OCI-M2 (cell line): ENCODE data around the gene ACVR2A.

ENCODE experiments used
- DNase-seq: peaks from one replicate; lab custom pipeline; 2025; ENCODE audit not compliant: unreplicated experiment; lab: John Stamatoyannopoulos, UW

ACVR2A gene

DNA sequence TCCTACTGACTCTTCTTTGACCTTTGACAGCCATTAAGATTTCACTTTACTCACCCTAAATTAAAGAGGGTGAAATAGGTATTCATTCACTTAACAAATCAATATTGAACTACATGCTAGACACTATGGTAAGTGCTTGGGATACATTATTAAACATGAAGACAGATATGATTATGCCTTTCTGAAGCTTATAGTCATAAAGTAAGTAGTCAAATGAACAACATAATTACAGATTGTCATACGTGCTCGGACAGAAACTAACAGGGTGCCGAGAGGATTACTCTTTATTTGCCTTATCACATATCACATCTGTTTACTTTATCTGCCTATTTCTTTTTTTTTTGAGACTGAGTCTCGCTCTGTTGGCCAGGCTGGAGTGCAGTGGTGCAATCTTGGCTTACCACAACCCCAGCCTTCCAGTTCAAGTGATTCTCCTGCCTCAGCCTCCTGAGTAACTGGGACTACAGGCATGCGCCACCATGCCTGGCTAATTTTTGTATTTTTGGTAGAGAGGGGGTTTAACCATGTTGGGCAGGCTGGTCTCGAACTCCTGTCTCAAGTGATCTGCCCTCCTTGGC is 9.8 kb downstream of the ACVR2A start:
- DNase-seq: no peak

DNA sequence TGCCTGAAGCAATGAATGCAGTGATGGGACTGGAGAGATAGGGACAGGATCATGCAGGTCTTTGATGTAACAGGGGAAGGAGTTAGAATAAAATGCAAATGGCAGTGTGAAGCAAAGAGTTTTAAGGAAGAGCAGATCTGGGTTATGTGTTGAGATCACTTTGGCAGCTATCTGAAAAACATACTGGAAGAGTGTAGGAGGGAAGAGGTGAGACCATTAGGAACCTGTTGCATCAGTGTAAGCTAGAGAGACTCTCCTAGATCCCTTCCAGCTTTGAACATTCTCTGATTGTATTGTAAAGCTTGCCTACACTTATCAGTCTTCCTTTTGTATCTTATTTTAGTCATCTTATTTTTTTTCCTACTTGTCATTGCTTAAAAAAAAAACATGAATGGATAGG is 10.5 kb downstream of the ACVR2A start:
- no peak for DNase-seq

DNA sequence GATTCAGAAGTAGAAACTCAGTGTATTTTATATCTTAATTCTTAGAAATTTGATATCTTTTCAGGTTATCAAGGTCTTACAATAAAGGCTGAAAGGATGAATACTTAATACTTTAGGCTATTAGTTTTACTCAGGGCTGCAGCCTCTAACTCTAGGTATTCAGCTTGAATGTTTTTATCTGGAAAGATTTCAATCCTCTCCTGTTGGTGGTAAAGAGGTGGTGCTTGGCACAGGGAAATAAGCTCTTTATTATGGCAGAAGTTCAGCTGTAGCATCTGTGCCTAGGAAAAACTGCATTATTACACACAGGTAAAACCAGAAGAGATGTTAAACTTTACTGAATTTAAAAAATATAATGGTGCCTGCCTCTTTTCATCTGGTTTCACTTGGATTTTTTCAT is 11.1 kb downstream of the ACVR2A start:
- no peak for DNase-seq

DNA sequence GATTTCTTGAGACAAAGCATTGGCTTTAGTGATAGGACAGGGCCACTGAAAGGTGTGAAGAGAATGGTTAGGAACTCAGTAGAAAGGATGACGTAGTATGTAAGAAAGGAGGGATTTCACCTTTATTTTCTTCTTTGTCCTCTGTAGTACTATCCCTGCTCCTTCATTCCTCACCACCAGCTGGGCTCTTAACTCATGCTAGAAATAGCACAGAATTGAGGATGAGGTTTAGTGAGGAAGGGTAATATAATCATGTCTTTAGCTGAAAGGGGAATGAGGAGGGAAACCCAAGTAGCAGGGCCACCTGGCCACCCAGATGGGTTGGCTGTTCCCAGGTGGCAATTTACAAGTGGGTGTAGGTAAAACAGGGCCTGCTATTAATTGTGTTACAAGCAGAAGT is 15.2 kb downstream of the ACVR2A start:
- DNase-seq: no peak

DNA sequence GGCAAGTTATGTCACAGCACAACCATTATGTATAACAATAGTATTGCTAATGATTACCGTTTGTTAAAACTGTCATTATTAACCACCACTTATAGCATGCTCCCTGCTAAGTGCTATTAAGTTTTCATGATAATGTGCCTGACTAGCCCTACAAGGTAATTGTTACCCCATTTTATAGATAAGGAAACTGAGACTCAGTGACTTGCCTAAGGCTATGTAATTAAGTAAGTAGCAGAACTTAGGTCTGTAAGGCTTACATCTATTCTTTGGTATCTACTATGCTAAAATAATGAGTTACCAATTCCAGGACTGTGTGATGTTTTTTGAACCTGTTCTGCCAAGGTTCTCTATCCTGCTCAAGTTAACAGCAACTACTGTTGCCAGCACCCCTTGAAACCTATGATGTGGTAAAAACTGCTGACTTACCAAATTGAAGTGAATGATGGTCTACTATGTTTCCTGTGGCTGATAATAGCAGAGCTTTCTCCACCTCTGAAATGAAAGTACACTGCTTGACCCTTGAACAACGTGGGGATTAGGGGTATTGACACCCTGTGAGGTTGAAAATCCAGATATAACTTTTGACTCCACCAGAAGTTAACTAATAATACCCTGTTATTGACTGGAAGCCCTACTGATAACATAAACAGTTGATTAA is 18.2 kb downstream of the ACVR2A start:
- DNase-seq: no peak

DNA sequence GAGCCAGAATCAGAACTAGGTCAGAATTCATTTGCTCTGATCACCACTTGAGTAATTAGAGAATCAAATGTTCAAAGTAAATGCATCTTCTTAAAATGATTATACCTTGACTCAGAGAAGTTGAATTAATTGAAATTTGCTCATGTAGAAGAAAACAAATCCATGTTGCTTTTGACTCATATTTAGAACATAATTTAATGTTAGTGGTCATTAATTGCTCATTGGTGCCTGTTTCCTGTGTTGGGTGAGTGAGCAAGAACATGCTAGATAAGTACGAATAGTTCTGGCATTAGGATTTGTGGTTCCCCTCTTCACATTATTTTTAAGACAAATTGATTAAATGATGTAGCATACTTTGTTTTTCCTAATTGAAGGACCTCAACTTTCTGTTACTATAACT is 19.0 kb downstream of the ACVR2A start:
- no peak for DNase-seq

DNA sequence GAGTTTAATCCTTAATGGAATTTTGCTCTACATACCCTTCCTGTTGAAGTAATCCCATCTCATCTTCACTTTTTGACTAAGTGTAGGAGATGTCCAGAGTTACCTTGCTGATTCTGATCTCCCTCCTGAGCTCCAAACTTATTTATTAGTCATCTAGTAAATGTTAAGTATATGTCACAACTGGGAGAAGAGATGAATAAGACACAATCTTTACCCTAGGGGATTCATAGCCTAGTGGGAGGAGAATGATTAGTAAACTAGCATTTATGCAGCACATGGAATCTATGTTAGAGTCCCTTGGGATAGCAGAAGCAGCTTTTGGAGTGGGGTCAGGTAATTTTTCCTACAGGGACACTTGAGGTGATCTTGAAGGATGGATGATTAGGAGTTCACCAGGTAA is 20.7 kb downstream of the ACVR2A start:
- no peak for DNase-seq

DNA sequence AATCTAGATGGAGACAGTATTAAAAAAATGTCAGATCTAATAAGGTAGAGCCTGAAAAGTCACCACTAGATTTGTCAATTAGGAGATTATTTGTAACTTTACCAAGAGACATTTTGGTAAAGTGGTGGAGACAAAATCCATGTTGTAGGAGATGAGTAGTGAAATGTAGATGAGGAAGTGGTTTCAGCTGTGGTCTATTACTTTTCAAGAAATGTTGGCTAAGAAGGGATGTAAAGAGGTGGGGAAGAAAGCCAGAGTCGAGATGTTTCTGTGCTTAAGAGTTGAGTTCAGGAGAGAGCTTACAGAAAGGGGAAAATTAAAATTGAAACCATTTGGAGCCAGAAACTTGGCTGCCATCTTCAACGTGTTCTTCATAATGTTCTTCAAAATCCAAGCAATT is 22.2 kb downstream of the ACVR2A start:
- no peak for DNase-seq

DNA sequence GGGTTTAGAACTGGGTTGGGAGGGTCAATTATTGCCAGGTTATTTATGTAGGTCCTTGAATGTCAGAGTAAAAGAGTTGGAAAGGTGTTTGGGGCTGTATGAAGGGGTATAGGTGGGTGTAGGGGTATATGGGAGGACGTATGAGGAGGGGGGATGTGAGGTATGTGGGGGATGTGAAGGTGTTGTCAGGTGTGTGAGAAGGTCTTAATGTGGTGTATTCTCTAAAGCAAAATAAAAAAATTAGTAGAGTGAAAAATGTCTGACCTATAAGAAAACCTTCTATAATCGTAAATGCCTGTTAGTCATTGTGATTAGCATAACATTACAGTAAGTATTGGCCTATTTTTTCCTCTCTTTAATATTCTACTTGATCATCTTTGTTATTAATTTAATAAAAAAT is 25.1 kb downstream of the ACVR2A start:
- no peak for DNase-seq

DNA sequence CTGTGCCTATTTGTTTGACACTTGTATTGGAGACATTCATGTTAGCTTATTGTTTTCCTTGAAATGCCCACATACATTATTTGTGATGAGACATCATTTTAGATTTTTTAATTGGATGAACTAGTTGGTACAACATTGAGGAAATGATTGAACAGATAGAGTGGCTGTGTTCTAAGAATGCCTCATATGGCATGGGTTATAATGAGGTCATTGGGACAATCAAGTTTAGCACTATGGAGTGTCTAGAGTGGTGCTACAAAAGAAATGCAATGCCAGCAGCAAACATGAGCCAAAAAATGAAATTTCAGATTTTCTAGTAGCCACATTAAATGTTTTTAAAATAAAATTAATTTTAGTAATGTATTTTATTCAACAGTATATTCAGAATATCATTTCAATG is 28.1 kb downstream of the ACVR2A start:
- no peak for DNase-seq

DNA sequence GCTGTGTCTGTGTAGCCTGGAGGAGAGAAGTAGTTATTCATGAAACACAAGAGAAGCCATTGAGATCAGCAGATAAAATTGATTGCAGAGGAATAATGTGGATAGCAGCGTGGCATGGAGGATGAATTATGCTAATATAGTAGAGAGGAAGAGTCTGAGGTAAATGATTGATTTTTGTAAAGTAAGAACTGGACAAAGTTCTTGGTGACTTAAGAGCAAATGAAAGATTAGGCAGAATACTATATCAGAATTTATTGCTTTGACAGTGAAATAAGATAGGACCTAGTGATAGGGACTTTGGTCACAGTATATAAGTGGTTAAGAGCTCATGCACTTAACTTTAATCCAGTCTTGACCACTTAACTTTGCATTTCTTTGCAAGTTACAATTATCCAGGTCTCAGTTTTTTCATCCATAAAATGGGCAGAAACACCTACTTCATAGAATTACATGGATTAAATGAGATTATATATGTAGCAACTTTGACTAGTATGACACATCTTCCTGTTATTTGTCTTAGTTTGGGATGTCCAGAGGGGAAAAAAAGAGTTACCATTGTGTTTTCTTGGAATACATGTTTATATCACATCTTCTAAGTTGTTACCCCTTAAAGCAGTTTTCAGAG is 29.1 kb downstream of the ACVR2A start:
- no peak for DNase-seq

DNA sequence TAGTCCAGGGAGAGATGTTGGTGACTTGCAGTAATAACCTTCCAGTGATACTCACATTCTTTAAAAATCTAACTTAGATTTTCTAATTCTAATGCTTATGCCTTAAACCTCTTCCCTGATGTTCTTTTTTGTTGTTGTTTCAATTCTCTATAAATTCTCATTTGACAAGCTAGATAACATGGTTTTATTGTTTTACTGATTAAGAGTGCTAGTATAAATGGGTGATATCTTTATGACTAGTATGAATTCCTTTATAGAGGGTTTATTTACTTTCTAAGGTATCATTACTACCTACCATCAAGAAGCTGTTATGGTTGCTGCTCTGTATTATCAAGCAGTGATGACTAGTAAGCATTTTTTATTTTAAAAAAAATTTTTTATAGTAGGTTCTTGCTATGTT is 35.0 kb downstream of the ACVR2A start:
- no peak for DNase-seq

DNA sequence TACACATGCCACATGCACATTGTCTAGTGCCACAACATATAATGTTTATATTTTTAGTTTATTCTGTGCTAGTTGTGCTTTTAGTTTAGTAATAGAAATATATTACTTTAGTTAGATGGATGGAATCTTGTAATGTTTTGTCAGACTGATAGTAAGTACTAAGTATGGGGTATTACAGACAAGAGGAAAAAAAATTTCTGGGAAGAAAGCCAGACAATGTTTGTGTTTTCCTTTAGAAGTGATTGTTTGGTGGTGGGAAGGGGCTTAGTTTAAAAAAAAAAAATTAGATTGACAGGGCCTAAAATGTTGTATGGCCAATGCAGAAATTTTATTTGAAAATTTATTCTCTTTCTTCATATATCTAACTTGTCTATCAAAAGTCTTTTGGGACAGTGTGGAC is 37.8 kb downstream of the ACVR2A start:
- DNase-seq: no peak

DNA sequence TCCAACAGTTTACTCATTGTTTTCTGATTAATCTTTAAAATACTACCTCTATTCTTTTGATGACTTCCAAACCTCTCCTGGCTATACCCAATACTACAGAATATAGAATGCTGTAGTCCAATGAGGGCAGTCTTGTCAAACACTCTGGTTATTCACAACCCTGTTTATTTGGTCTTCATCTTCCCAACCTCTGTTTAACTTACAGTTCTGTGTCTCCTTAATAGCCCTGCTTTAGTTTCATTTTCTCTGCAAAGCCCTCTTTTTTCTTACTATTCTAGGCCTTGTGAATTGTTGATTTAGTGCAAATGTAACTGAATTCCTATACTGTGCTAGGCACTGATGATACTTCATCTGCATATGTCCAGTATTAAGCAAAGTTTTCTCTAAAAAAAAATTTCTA is 40.0 kb downstream of the ACVR2A start:
- DNase-seq: no peak

DNA sequence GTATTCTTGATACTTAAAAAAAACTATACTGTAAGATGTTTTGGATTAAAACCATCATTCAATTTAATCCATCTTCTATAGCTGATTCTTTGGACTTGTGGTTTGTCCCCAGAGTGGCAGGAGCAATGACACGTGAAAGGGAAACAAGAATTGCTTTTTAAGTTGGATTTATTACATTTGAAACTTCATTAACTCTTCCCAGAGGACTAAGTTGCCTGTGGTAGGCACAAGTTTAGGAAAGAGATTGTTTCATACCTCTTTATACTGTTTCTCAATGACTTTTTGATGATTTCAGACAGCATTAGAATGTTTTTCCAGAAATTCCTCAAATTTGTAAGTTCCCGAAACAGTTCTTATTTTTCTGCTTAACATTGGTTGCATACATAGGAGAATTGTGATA is 41.3 kb downstream of the ACVR2A start:
- DNase-seq: no peak

DNA sequence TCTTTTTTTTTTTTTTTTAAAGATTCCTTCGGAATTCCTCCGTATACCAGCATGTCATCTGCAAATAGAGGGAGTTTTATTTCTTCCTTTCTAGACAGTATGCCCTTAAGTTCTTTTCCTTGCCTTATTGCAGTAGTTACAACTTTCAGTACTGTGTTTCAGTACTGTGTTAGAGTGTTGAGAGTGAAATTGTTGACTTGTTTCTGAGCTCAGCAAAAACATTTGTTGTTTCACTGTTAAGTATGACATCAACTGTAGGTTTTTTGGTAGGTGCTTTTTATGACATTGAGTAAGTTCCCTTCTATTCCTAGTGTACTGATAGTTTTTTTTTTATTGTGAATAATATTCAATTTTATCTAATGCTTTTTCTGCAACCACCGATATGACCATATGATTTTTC is 43.9 kb downstream of the ACVR2A start:
- no peak for DNase-seq

DNA sequence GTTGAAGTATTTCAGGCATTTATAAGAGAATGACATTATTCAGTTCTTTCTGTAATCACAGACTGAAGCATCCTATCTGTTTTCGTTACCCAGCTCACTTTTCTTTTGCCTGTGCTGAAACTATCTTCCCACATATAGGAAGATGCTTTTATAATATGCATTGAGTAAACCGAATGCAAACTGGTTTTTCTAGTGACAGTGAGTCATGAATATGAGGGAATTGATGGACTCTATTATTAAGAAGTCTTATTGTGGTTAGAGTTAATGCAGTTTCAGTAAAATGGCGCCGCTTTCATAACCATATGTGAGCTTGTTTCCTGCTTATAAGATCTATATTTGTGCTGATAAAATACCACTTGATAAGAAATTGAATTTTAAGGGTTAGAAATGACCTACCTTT is 59.2 kb downstream of the ACVR2A start:
- no peak for DNase-seq

DNA sequence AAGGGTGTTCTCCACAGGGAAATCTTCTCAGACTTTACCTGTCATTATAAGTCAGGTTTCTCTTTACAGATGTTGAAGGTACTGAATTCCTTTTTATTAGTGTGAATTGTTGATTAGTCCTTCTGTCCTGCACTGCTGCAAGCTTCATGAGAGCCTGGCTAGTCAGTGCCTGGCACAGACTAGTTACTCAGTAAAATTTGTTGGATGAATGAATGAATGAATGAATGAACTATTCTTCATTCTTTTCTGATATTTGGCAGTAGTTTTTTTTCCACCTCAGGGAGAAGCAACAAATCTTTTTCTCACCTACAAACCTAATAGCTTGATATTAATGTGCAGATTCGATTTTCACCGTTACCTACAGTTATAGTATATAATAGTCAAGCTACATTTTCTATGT is 64.3 kb downstream of the ACVR2A start:
- no peak for DNase-seq

DNA sequence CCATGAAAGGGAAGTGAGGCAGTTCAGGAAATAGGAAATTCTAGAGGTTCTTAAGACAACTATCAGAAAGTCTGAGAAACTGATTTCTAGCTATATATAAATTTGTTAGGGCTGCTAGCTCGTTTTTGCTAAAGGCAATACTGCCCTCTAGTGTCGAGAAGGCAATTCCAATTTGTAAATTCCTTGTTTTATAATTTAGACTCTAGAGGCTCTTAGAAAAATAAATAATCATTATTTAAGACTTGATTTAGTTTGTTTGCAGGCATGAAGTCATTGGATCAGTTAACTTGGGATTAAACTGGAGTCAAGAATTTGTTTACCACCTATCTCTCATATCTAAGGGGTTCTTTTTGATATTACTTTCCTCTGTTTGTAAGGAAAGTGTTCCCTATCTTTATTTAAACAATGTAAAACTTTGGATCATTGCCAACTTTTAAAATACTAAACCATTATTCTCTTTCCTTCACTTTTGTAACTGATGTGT is 66.2 kb downstream of the ACVR2A start:
- DNase-seq: no peak

DNA sequence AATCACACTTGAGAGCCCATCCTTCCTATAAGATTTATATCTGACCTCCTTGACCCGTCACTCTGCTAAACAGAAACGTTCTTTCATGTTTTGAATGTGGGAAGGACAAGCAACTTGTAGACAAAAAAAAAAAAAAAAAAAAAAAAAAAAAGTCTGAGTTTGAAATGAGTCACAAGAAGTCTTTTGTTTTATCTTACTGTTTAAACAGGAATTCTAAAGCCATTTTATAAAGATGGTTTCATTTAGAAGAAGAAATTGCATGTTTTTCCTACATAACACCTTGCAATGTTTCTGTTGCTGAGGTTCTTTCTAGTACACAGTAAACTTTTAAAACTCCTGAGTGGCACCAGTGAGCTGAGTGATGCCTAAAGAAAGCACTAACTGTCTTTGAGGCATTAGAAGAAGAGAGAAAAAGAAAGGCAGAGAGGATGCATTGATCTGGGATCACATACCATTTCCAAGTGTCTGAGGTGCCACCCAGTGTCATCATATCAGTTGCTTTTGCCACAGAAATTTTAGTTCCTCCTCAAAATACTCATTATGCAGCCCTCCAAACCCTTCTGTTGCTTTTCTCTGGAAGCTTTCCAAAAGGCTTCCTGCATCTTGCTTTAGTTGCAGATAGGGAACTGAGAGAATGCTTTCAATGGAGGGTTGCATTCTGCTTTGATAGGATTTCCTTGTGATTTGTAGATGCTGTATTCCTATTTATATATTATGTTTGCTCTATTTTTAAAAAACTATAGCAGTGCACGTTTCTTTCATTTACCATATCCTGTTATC is 69.1 kb downstream of the ACVR2A start:
- DNase-seq: no peak

DNA sequence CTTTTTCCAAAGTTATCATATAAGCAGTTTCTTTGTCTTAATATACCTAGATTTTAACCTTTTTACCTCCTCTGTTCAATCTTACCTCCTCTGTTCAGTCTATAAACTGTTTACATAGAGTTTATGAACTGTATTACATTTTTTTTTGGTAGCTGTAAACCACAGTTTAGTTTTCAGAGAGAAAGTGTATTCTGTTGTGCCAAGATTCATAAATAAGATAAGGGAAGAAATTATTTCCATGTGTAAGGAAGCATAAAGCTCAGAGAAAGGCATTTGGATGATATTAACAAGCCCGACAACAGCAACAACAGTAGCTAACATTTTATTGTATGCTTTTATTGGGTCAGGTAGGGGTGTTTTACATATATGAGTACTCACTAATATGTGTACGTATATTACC is 71.2 kb downstream of the ACVR2A start:
- DNase-seq: no peak

DNA sequence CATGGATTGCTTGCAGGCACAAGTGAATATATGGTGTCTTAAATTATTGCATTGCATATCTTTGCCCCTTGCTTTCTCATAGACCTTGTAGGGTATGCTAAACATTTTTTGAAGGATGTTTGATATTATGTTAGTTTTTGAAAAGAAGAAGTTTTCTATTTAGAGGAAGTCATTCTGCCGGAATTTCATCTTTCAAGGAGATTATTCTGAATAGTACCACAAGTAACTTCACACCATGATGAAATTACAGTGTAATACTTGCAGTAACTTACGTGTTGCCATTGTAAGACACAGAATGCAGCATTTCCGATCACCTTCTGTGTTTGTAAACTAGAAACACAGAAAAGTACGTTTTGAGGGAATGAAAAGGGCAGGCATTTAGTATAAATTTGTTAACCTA is 71.9 kb downstream of the ACVR2A start:
- DNase-seq: no peak
